ENCODE results near the gene PLEKHA1.
A peak's percentile ranks its signal among the peaks of the same experiment; 100 is the strongest.

PLEKHA1 gene

DNA sequence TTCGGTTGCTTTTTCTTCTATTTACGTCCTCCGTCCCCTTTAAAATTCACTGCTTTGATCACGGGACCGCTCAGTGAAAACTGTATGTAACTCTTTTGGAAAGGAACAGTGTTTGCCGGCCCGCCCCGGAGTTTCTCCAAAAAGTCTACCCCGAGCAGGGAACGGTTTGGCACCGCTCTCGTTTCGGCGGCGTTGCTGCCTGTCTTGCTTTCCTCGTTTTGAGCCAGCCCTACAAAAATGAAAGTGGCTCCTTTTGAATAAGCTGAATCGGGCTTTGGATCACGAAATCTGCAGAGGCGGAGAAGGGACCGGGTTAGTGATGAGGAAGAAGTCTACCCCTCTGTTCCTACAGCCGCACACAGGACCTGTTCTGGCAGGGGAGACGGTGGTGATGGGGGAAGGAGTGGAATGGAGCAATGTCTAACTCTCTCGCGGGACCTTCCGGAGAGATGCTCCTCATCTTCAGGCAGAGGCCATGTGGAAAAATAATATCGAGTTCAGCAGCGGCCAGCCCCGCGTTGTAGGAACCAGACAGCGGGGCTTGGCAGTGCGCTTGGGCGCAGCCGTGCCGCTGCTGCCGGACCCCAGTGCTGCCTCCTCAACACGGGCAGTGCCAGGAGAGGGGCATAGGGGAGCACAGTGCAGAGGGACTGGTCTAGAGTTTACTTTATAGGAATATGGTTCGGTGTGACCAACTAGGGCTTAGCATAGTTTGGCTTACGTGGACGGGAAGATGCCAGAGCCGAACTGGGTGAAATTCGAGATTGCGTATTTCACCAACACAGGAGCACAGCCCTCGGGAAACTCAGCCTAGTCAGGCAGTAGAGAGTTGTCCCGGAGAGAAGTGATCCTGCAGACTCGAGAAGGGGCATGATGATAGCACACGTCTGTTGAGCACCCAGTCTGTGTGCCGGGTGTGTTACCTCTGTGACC is 88.3 kb downstream of the PLEKHA1 start:
- peak; percentile 73 for DNase-seq

- DNase-seq = no peak
These were observed 89.2 kb downstream of the PLEKHA1 start for GRCh38 chr10:122463466-122464249.

DNA sequence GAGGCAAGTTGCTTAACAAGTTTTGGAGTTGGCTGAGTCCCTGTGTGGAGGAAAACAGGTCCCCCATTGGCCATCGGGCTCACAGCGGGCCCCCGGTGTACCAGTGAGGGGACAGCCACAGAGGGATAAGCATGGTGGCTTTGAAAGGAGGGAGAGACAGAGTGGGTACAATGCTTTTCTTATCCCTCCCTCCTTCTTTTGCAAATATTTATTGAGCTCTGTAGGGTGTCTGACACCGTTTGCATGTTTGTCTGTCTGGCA is 89.7 kb downstream of the PLEKHA1 start:
- no peak for DNase-seq

GRCh38 chr10:122464586-122464985 is 90.1 kb downstream of the PLEKHA1 start:
- DNase-seq = peak; percentile 13

DNA sequence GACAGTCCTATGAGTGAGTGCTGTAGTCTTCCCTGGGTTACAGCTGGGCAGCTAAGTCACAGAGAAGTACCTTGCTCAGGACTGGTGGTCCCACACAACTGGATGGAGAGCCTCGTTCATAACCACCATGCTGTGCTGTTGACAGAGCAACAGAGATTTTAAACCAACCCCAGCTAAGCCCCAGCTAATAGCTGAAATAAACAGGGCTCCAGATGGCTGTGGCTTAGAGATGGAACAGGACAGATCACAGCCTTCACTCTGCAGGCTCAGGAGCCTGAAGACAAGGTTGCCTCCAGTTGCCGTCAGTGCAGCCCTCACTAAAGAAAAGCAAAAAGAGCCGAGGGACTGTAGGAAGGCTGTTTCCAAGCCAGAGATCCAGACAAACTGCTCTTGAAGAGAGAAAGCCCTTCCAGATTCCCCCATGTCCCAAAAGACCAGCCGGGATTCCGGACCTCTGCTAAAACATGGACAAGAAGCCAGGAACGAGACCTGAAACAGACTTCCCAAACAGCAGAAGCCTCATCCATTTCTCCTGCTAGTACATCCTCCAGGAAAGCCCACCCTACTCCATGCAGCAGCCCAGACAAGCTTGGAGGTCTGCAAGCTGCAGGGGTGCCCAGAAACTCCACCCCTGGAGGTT is 91.0 kb downstream of the PLEKHA1 start:
- no peak for DNase-seq

DNA sequence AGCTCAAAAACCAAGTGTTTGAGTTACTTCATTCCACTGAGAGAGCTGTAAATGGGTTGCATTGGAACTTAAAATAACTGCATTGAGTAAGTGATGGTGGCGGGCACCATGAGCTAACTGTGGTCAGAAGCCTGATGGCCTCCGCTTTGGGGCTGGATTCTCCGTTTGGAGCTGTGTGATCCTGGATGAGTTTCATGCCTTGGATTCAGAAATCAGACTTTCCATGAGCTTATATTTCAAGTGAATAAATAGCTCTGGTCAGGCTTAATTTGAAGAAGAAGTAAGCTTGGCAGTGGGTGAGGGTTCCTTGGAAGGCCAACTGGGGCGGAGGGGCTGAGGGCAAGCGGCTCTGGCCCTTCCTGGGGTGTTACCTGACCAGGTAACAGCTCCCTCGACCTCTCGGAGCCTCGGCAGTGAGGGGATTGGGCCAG is 92.5 kb downstream of the PLEKHA1 start:
- DNase-seq = no peak

GRCh38 chr10:122467701-122468100 is 93.2 kb downstream of the PLEKHA1 start:
- no peak for DNase-seq

DNA sequence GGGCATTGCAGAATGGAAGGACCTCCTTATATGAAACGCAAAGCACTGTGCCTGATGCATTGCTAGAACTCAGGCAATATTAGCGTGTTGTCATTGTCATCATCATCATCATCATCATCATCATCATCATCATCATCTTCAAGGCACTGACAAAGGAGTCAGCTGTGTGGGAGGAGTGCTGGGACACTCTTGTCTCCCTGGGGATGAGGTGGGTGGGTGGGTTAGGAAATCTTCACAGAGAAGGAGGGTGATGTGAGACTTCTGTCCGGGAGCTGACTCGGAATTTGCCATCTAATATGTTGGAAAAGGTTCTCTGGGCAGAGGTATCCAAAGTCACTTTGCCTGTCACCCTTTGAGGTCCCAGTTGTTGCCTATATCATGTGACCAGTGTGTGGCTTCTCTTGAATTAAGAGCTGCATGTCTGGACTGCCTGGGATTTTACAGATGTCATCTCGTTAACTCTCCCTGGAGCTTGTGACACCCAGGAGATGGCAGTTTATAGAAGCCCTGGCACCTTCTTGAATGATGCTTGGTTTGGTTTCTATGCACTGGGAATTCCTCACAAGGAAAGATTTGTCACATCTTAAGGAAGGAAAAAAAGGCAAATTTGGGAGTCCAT is 93.9 kb downstream of the PLEKHA1 start:
- DNase-seq = peak; percentile 10

DNA sequence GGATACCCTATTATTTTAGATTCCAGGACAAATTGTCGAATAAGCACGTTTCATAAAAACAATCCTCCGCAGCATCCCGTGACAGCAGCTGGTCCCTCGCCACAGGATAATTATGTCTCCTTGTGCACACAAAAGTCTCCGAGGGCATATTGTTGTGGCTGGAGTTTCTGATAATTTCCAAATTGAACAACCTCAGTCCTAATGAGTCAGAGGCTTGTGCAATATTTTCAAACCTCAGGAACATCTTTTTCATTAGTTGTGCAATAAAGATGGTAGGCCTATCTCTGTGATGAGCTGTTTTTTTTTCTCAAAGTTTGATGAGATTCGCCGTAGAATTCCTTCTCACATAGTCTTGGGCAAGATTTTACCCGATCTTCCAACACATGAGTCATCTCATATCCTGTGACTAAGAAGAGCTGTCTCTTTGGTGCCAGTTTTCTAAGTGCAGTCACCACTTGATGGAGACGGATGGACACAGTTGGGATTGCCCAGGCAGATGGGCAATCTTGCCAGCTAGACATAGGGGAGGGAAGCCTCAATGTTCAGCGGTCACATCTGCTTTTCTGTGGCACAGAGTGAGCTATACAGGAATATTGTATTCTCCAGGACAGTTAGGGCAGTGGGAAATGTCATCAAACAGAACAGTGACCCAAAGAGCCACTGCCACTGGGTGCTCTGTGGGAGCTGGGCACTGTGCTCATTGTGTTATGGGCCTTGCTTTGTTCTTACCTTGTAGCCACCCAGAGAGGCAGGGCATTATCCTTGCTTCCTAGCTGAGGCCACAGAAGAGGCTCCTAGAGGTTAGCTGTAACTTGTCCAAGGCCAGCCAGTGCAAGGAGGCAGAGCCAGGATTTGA is 94.6 kb downstream of the PLEKHA1 start:
- DNase-seq = peak; percentile 37

GRCh38 chr10:122469848-122470247 is 95.3 kb downstream of the PLEKHA1 start:
- DNase-seq = no peak

GRCh38 chr10:122471531-122472177 is 97.1 kb downstream of the PLEKHA1 start:
- DNase-seq = no peak

DNA sequence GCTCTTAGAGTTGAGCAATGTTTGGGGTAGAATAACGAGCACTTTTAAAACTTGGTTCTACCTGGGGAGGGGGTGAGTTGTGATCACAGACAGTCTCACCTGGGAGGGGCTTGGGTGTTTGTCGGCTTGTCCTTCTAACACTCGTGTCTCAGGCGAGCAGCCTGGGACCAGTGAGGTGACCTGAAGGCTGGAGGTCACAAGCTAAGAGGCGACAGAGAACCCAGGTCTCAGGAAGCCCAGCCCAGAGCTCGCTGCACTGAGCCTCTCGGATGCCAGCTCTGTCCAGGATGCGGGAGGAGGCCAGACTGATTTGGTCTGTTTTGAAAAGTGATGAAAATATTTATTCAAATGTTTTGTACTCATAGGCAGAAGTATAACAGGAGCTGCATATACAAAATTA is 98.6 kb downstream of the PLEKHA1 start:
- DNase-seq = no peak

DNA sequence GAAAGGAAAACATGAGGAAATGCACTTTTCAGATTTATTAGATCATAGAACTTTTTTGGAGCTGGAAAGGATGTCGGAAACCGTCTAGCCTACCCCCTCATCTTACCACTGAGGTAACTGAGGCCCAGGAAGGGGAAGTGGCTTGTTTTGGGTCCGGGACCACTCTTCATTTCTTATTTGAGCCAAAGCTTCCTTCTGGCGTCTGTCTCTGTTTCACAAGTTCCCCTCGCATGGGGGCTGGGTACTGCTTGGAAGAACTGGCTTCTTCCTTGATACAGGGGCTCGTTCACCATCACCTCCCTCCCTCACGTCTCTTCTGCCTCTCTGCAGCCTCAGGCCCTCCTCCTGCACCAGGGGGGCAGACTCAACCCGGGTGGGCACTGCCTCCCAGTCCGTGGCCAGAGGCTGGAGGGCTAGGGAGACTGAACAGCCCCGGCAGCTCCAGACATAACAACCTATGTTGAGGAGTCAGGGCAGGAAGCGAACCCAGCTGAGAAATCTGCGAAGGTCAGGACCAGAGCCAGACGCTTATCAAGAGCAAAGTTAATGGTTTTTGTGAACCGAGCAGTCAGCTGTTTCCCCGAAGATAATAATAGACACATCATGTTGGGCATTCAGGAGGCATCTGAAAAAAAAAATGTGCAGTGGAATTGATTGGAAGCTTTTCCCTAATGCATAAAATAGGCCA is 99.8 kb downstream of the PLEKHA1 start:
- DNase-seq = peak; percentile 56

DNA sequence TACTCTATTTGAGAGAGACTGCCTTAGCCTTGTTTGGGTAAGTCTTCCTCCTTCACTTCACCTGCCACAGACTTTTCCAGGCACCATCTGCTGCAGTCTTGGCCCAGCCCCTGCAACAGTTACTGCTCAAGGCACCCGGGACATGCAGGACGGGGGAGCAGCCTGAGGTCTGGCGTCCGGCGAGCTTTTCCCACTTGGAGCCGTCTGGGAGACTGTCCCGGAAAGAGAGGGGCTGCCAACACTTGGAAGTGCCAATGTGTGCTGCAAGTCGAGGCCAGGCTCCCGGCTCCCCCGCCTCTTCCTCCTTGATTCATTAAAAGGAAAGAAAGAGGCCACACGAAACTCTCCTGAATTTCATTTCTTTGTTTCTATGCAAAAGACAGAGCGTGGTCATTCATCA is 100.6 kb downstream of the PLEKHA1 start:
- DNase-seq = no peak

DNA sequence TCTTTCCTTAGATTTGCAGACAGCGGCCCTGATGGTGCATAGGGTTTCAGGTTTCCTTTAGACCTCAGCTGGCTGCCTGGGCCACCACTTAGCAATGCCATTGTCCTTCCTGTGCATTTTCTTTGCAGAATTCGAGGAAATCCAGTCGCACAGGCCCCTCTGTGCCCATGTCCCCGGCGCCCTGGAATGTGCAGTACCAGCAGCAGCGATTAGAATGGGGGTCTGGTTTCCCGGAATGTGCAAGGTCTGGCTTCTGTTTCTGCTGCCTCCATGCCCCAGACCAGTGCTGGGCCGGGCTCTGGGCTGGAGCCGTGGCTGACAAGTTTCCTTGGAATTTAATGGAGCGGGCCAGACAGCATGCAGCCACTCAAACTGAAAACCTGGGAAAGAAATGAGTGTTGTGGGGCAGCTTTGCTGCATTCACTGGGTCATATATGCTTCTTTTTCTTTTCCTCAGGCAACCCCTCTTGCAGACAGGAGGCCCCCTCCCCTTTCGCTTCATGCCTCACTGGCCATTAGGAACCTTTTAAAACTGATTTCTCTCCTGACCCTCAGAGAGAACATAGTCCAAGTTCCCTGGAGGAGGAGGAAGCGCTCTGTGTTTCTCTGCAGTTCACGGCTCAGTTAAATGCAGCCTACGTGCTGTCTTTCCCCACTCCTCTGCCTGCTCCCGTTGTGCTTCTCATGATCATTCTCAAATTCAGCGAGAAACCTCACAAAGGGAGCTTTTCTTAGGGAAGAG is 101.3 kb downstream of the PLEKHA1 start:
- DNase-seq = peak; percentile 85

DNA sequence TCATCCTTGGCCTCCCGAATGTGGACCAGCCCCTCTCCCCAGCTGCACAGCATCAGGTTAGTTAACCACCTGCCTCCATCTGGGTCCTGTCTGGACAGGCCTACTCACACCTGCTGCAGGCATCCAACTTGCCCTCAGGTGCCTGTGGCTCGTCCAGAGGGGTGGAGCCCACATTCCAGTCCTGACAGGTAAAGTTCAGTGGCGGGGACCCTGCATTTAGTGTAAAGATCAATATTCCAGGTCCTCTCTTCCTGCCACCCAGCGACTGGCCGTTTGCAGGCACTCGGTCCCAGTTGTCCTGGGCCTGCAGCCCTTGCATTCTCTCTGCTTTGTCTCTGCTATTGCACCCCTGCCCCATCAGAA is 101.8 kb downstream of the PLEKHA1 start:
- no peak for DNase-seq

DNA sequence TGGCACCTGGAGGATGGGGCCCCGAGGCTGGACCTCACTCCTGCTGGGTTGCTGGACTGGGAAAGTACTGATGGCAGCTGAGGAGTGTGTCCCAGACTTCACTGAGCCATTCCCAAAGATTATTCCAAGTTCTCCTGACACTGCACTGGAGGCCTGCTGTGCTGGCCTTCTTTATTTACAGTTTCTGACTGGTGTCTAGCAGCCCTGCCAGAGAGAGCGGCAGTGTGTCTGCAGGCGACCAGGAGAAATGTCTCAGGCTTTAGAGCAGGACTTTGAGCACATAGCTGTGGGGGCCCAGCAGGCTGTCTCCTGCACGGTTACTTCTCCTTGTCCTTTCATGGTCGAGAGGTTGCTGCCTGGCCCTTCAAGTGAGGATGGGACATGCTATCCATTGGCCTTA is 102.9 kb downstream of the PLEKHA1 start:
- no peak for DNase-seq

GRCh38 chr10:122478971-122479370 is 104.5 kb downstream of the PLEKHA1 start:
- no peak for DNase-seq

DNA sequence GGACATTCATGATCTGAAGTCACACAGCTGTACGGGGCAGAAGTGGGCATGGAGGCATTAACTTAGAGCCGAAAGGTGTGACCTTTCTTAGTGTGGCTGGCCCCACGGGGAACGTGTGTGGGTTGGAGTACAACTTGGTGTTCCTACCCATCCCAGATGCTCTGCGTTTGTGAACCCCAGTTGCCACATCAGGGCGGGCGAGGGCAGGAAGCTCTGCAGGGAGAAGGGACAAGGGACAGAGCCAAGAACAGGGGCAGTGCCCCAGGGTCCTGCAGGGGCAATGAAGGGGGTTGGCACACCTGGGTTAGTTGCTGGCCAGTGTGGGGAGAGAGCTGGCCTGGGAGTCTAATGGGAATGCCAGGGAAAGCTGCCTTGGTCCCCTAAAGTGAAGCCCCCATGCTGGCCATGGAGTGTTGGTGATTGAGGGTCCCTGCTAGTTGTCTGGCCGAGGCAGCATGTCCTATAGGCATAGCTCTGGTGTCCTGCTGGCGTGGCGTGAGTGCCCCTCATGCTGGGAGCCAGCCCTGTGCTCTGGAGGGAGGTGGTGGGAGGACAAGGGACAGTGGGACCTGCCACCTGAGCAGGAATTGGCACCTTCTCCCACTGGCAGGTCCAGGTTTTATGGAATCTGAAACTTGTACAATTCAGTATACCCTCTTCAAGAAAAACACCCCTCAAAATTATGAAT is 105.8 kb downstream of the PLEKHA1 start:
- no peak for DNase-seq

Data from eye (tissue), 1 donor.